Body of pancreas (tissue), 4 donors: ENCODE data around the gene KLHL26.

Experiments used
- CTCF ChIP-seq, 7 experiments: fragments of 450-650 bp in 4 of 7; fragments of 200-600 bp in 3 of 7; sonication (generic) in 3 of 7; IDR thresholded peaks; one replicate each; pipeline ENCODE4 v1.5.1; 2016 to 2019; ENCODE audit warnings: antibody characterized with exemption in 7 of 7
- POLR2A ChIP-seq, 3 donors: fragments of 450-650 bp; IDR thresholded peaks; one replicate each; pipeline ENCODE4 v1.6.1; 2016; ENCODE audit warnings: antibody characterized with exemption in 3 of 3, mild to moderate bottlenecking in 2 of 3

GRCh38 chr19:18662972-18663732, 26.3 kb downstream of the KLHL26 start:
- no peak for TF ChIP-seq CTCF (IDR thresholded peaks at IDR 0.05)
- TF ChIP-seq POLR2A (IDR thresholded peaks at IDR 0.05), result no peak
